PC-9 (cell line): ENCODE measurements around the gene SPRYD3. TPM values are rescaled to one million over a fixed set of nuclear protein-coding genes. Genes with fewer than 3 reads are reported as not detected.
A peak's percentile ranks its signal among the peaks of the same experiment; 100 is the strongest.

ENCODE experiments used
- BruUV-seq: library from RNA; stranded (reverse); fragments of 400-500 nt; replicated peaks from 2 replicates; lab custom pipeline; 2021; lab: Mats Ljungman, UMichigan
- CTCF ChIA-PET: fragments of 300-600 bp; sonication (Branson Sonifier 250); formaldehyde crosslinking; loops from one replicate; lab custom pipeline; 2022; ENCODE audit warnings: antibody characterized with exemption; lab: Charles Lee
- POLR2A ChIA-PET: fragments of 300-600 bp; sonication (Branson Sonifier 250); formaldehyde crosslinking; loops from one replicate; lab custom pipeline; 2022; ENCODE audit warnings: antibody characterized with exemption; ENCODE audit not compliant: unreplicated experiment; lab: Charles Lee
- DNase-seq, 2 experiments: peaks; one replicate each; pipeline versions ENCODE4 v3.0.0 to v3.0.0-alpha.2; 2015 to 2022; ENCODE audit warnings: mixed read lengths in 1 of 2
- H2AFZ ChIP-seq: fragments of 200-600 bp; sonication (generic); 2 replicates; pipeline ENCODE4 v1.8.1; 2017; ENCODE audit warnings: antibody characterized with exemption
- H3F3A ChIP-seq: fragments of 200-600 bp; sonication (generic); 2 replicates; pipeline ENCODE4 v1.8.1; 2017; ENCODE audit warnings: antibody characterized with exemption, mild to moderate bottlenecking, low read depth; ENCODE audit not compliant: insufficient read depth
- H3K27ac ChIP-seq: fragments of 200-600 bp; sonication (generic); 2 replicates; pipeline ENCODE4 v1.6.1; 2016; ENCODE audit warnings: mixed run types
- H3K27me3 ChIP-seq: fragments of 200-600 bp; sonication (generic); 2 replicates; pipeline ENCODE4 v1.6.1; 2016; ENCODE audit warnings: low read depth, mixed run types; ENCODE audit not compliant: insufficient read depth
- H3K36me3 ChIP-seq: fragments of 200-600 bp; sonication (generic); 2 replicates; pipeline ENCODE4 v1.6.1; 2016; ENCODE audit warnings: low read depth, mixed run types
- H3K4me1 ChIP-seq: fragments of 200-600 bp; sonication (generic); replicated peaks from 2 replicates; pipeline ENCODE4 v1.6.1; 2016; ENCODE audit warnings: mixed run types; ENCODE audit not compliant: insufficient read depth
- H3K4me2 ChIP-seq: fragments of 200-600 bp; sonication (generic); 2 replicates; pipeline ENCODE4 v1.6.1; 2017; ENCODE audit warnings: mixed run types
- H3K4me3 ChIP-seq: fragments of 200-600 bp; sonication (generic); 2 replicates; pipeline ENCODE4 v1.6.1; 2016; ENCODE audit warnings: mixed run types
- H3K79me2 ChIP-seq: fragments of 200-600 bp; sonication (generic); 2 replicates; pipeline ENCODE4 v1.6.1; 2017; ENCODE audit warnings: low read depth, mixed run types
- H3K9me2 ChIP-seq: fragments of 200-600 bp; sonication (generic); 2 replicates; pipeline ENCODE4 v1.8.1; 2017; ENCODE audit warnings: mild to moderate bottlenecking; ENCODE audit not compliant: insufficient read depth
- H3K9me3 ChIP-seq: fragments of 200-600 bp; sonication (generic); 2 replicates; pipeline ENCODE4 v1.8.1; 2016; ENCODE audit warnings: low read depth; ENCODE audit not compliant: insufficient read depth
- H4K20me1 ChIP-seq: fragments of 200-600 bp; sonication (generic); 2 replicates; pipeline ENCODE4 v1.8.1; 2017; ENCODE audit not compliant: insufficient read depth
- CTCF ChIP-seq: fragments of 200-600 bp; sonication (generic); conservative IDR thresholded peaks from 2 replicates; pipeline ENCODE4 v1.6.1; 2017; ENCODE audit warnings: mixed run types, antibody characterized with exemption, mild to moderate bottlenecking, moderate library complexity
- EZH2 ChIP-seq: fragments of 200-600 bp; sonication (generic); IDR thresholded peaks from 2 replicates; pipeline ENCODE4 v1.8.0; 2017; ENCODE audit warnings: antibody characterized with exemption, low read depth
- intact Hi-C: fragments of 100-400 bp; cut with micrococcal nuclease; formaldehyde crosslinking; loops from one replicate; pipeline ENCODE4 v1.10.0; 2022; ENCODE audit not compliant: unreplicated experiment
- total RNA-seq: library from RNA; stranded (reverse); gene quantifications from 2 replicates; pipeline ENCODE4 v1.2.3, GENCODE V29; 2021

Gene SPRYD3
- total RNA-seq, 1 experiment from 2014 or later = 17.2 TPM

GRCh38 chr12:53060721-53061276 lies 18.4 kb downstream of the SPRYD3 start:
- Histone ChIP-seq H3K79me2 (no peaks in the 10 kb centered on the region), H3K27me3 (no peaks in the 10 kb centered on the region), H3K36me3 (no peaks in the 10 kb centered on the region), H3F3A (peaks cover 17% of the 10 kb centered on the region; the same call in 1 of the 2 replicates), H3K9me2 (no peaks in the 10 kb centered on the region), H3K4me3 (no peak overlapping the region), H3K9me3 (no peaks in the 10 kb centered on the region), H4K20me1 (no peaks in the 10 kb centered on the region), H3K27ac (no peak overlapping the region), H3K4me2 (peak overlapping the region; percentile 66), H3K4me1 (peaks cover 20% of the 10 kb centered on the region), H2AFZ (no peak overlapping the region)
- ChIA-PET POLR2A (interaction anchor here (0.5 to 0.7 kb wide), 3 partner anchors 13 to 234 kb away, joined by 3 read pairs; partner anchors contain the start of gene PFDN5), CTCF (interaction anchor here (0.6 to 1.6 kb wide), 4 partner anchors 11 to 361 kb away, joined by 3 to 14 read pairs (median 6); partner anchors contain the start of gene AAAS)
- DNase-seq = no peak
- no peak for TF ChIP-seq CTCF
- TF ChIP-seq EZH2 = no peak
- intact Hi-C loops = loop anchor here (10.0 kb wide), 3 partner anchors 114 to 444 kb away; partner anchors contain the start of genes ITGB7, NPFF and TARBP2
- BruUV-seq = no TSS peak

DNA sequence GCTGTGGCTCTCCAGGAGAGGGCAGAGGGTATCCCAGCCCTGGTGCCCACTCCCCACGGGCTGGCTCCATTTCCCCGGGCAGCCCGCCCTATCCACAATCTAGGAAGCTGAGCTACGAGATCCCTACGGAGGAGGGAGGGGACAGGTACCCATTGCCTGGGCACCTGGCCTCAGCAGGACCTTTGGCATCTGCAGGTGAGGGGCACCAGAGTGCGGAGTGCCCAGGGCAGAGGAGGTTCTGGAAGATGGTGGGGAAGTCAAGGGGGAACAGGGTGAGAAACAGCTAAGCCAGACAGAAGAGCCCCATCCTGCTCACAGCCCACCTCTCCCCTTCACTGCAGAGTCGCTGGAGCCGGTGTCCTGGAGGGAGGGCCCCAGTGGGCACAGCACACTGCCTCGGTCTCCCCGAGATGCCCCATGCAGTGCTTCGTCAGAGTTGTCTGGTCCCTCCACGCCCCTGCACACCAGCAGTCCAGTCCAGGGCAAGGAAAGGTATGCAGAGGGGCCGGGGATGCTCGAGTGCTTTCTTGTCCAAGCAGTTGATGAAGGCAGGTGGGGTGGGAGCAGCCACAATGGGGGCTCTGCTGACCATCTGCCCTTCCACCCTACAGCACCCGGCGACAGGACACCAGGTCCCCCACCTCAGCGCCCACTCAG lies 19.0 kb downstream of the SPRYD3 start:
- Histone ChIP-seq H3K9me2 (no peaks in the 10 kb centered on the region), H3K79me2 (no peaks in the 10 kb centered on the region), H3K27ac (no peak overlapping the region), H3K9me3 (no peaks in the 10 kb centered on the region), H4K20me1 (no peaks in the 10 kb centered on the region), H3K36me3 (no peaks in the 10 kb centered on the region), H3F3A (peaks cover 17% of the 10 kb centered on the region; the same call in 1 of the 2 replicates), H3K27me3 (no peaks in the 10 kb centered on the region), H3K4me2 (no peak overlapping the region), H2AFZ (no peak overlapping the region), H3K4me1 (peaks cover 20% of the 10 kb centered on the region), H3K4me3 (no peak overlapping the region)
- POLR2A ChIA-PET = interaction anchor here (0.6 kb wide), 1 partner anchor 156 kb away, joined by 4 read pairs; no protein-coding TSS in a partner anchor
- no peak for TF ChIP-seq CTCF
- no peak for TF ChIP-seq EZH2
- peak in 1 of 2 experiments; percentile 29 for DNase-seq
- intact Hi-C loops = loop anchor here (10.0 kb wide), 3 partner anchors 115 to 445 kb away; partner anchors contain the start of genes ITGB7, NPFF and TARBP2
- no TSS peak for BruUV-seq
- CTCF ChIA-PET = no interaction called here

GRCh38 chr12:53059434-53060063 lies 19.6 kb downstream of the SPRYD3 start:
- no peak overlapping the region for H3K27ac ChIP-seq
- peaks cover 20% of the 10 kb centered on the region; the same call in 1 of the 2 replicates for H3F3A ChIP-seq
- intact Hi-C loops = loop anchor here (10.0 kb wide), 3 partner anchors 115 to 445 kb away; partner anchors contain the start of genes ITGB7, NPFF and TARBP2
- POLR2A ChIA-PET = interaction anchor here (0.6 kb wide), 1 partner anchor 155 kb away, joined by 4 read pairs; no protein-coding TSS in a partner anchor
- H3K4me3 ChIP-seq = no peak overlapping the region
- H2AFZ ChIP-seq = no peak overlapping the region
- no TSS peak for BruUV-seq
- no peak overlapping the region for H3K4me2 ChIP-seq
- H3K27me3 ChIP-seq = no peaks in the 10 kb centered on the region
- no peaks in the 10 kb centered on the region for H3K36me3 ChIP-seq
- no peaks in the 10 kb centered on the region for H3K9me3 ChIP-seq
- H3K9me2 ChIP-seq = no peaks in the 10 kb centered on the region
- CTCF ChIA-PET = no interaction called here
- TF ChIP-seq CTCF (no peak), EZH2 (no peak)
- no peaks in the 10 kb centered on the region for H4K20me1 ChIP-seq
- peak in 1 of 2 experiments; percentile 5 for DNase-seq
- H3K4me1 ChIP-seq = peaks cover 20% of the 10 kb centered on the region
- no peaks in the 10 kb centered on the region for H3K79me2 ChIP-seq
